NCI-H510A (cell line): Measurements from ENCODE around the gene SGMS1.

Experiments
- DNase-seq: peaks from one replicate; lab custom pipeline; 2025; lab: John Stamatoyannopoulos, UW

SGMS1 gene

DNA sequence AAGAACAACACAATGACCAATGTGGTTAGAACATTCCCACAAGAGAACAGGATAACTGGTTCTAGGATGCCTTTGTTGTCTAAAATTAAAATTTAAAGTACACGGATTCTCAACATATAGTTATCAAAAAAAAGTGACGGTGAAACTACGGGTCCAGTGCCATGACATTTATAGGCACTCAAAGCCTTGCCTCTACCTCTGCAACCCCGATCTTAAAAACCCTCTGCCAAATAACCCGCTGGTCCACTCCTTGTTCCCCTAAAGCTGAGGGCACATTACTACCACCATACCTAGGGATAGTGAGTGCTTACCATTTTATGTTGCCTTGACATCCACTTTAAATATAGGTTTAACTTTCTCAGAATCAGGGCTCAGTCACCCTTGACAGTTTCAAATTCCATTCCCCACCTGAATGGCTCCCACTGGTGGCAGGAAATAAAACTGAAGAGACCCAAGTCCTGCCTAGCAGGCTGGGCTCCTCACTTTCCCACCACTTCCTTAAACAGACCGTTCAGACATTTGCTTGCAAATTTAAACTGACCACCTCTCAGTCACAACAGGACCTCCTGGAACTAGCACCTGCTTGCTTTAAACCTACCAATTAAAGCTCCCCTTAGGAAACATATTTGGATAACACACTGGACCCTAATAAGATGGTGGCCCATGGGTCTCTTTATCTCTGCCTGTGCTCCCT is 202.6 kb downstream of the SGMS1 start:
- no peak for DNase-seq

DNA sequence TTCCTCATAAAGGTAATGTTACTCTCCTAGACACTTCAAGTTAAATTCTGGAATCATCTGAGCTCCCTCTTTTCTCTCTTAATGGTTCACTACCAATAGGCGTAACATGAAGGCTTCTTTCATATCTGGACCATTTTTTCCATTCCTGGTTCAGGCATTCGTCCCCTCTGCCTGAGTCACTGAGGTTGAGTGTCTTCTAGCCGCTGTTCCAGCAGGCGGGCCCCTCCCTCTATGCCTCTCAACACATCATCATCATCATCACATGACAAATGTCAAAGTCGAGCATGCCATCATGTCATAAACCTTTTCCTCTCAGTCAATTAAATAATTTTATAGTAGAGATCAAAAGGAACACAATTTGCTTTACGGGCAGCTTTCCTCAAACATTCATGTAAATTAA is 203.6 kb downstream of the SGMS1 start:
- no peak for DNase-seq

DNA sequence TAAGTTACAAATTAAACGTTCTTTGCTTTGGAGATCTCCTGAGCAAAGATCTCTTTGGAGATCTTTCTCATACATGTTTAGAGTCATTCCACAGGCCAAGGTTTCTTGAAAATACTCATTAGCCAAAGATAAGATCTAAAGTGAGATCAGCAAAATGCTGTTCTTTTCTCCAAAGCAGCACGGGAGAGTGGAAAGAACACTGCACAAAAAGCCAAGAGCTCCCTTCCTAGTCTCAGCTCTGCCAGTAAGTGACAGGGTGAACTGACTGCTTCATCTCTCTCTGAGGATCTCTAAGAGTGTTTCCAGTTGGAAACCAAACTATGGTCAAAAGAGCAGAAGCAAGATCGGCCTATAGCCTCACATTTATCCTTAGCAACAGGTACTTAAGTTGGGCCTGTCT is 204.0 kb downstream of the SGMS1 start:
- no peak for DNase-seq

DNA sequence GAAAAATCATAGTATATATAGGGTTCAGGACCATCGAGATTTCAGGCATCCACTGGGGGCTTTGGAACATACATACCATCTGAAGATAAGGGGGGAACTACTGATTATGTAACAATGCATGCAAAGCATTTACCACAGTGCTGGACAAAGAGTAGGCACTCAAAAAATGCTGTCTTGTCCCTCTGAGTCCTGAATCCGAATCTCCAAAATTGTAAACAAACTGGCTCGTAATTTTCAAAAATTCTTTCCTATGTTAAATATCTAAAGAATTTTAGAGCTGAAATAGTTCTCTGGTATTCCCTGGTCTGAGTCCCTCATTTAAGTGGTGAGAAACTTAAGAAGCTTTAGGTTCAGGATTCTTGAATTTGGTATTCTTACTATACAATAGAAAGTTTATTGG is 204.7 kb downstream of the SGMS1 start:
- no peak for DNase-seq

DNA sequence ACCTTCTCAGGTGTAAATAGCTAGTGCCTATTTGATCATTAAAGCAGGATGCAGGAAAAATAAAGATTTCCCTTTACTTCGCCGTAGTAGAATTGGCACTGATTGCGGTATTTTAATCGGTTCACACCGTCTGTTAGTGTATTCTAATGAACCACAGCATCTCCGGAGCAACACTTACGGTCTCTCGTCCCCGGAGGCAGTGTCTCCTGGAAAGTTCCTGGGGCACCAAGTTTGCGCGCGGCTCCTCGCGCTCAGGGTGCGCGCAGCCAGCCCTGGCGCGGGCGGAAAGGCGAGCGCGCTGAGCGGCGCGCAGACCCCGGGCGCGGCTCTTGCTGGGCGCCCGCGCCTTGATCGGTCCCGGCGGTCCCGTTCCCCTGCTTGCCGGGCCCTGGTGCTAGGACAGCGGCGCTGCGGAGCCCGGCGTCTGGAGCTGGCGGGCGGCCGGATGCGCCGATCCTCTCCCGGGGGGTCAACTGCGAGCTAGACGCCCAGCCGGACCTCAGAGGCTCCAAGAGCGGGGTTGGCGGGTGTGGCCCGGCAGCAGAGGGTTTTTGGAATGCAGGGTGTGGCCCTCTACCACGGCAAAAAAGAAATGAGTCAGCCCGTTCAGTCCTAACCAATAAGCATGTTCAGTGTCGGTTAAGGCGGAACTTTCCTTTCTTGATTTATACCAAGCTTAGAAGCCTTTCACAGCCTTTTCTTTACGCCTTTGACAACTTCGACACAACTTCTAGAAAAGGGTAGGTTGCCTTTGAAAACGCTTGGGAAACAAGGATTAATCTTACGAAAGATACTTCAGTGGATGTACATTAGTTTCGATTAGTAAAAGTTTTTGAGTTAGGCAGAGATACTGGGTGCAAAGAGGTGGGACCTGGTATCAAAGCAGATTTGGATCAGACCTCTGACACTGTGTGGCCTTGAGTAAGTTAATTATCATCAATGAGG is 205.6 kb downstream of the SGMS1 start:
- no peak for DNase-seq

DNA sequence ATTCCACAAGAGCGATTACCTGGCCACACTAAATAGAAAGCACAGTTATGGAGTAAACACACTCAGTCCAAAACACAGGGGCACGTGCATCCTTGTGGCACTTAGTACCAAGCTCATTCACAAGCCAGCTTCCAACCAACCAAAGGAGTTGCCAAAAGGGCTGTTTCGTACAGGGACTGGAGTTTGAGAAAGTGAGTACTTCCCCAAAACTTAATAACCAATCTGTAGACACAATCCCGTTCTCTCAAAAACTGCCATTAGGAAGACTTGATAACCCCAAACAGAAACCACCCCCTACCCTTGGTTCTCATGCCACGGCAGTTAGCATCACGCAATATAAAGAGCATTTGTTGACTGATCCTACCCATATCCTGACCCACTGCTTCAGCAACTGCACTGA is 206.3 kb downstream of the SGMS1 start:
- DNase-seq, result no peak

DNA sequence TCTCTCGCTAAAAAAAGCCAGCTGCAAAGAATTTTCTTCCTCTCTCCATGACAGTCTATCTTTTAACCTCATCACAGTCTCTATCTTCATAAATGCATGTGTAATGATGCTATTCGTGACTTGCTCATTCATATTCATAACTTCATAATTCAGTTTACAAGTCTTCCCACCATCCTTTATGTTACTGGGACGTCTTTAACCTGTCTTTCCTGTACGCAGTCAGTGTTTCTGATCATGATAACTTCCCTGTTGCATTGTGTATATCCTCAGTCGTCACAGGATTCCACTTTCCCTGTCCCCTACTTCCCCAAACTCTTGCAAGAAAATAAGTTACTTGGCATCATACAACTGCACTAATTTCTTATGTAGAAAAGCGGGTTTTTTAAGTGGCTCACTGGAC is 206.9 kb downstream of the SGMS1 start:
- DNase-seq, result no peak

DNA sequence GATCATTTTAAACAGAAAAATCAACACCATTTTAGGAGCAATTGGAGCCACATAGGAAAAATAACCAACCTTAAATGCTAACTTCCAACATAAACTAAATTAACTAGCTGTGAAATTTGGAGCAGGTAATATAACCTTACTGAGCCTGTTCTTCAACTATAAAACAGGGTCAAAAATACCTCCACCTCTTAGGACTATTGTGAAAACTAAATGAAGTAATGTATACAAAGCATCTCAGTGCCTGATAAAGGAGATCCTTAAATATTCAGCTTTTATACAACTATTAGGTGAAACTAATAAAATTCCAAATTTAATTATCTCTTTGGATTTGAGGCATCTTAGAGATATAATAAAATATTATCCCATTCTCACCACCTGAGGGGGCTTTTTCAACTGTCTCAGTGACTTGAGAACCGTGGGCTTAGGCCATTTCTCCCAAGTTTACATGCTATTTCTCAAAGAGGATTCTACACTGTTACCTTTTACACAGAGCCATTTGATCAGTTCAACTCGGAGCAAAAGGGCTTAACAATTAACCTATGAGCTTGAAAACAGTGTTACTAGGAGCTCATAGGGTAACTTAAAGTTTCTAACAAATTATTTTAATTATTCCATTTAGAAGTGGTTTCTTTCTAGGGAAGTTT is 207.5 kb downstream of the SGMS1 start:
- DNase-seq, result no peak

DNA sequence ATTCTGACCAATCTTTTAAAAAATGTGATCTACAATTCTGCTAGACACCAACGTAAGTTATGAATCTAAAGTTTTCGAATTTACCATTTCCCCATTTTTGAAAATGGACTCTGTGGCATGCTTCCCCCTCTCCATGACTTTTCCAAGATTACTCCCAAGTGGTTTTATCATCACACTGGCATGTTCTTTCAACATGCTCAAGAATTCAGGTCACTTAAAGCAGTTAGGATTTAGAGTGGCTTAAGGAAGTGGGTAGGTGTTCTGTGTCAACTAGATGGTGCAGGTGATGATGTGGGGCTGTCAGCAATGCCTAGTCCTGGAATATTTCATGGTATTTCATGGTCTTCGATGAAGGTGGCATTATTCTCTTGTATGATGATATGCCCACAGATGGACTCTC is 208.5 kb downstream of the SGMS1 start:
- no peak for DNase-seq

DNA sequence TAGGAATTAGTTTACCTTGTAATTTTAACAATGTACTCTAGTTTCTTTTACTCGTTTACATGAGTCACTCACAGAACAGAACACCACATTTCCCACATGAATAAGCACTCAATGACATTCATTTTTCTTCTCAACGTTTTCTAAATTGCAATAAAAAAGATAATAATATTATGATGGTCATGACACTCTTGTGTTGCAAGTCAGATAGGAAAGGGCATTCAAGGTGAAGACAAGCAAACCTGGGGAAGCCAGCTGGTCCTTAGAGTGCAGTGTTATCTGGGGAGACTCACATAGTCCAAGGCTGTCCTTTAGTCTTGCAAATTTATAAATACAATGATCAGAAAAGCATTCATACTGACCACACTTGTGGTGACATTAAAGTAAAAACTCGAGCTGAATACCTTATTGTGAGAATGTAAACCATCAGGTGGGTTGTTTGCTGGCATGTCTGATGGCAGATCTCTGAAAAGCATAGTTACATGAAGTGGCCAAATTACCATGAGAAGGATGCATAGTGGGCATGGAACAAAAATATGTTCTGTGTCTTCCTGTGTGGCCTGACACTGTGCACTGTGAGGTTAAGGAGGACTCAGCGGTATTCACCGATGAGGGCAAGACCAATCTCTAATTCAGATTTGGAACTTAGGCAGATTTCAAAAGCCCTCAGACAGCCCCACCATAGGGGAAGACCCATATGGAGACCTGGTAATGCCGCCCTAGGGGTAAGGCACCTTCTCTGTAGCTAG is 213.5 kb downstream of the SGMS1 start:
- DNase-seq, result no peak

DNA sequence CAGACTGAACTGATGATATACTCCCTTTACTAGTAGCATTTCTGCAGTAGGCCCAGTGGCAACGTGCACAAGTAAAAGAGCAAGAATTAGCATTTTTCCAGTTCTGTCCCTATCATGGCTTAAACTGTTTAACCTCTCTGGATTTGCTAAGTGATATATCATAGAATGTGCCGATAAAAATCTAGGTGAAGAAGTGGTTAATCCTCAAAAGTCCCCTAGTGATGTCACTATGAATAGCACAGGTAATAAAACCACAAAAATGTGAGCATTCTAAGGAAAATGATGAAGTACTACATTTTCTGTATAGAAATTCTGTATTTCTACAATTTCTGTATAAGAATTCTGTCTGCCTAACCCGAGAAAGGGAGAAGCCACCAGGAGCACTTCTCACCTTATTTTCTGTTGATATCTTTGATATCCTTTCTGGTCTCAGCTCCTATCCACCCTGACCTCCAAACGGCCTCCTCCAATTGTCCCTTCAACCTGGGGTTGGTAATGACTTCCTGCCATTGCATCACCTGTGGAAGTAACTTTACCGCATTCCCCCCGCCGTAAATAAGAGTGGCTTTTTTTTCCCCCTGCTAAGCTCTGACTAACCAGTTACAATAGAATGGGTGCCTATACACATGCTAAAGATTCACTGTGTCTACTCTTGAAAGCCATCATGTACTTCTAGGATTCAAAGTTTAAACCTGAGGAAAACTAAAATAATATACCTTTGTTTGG is 216.5 kb downstream of the SGMS1 start:
- no peak for DNase-seq

DNA sequence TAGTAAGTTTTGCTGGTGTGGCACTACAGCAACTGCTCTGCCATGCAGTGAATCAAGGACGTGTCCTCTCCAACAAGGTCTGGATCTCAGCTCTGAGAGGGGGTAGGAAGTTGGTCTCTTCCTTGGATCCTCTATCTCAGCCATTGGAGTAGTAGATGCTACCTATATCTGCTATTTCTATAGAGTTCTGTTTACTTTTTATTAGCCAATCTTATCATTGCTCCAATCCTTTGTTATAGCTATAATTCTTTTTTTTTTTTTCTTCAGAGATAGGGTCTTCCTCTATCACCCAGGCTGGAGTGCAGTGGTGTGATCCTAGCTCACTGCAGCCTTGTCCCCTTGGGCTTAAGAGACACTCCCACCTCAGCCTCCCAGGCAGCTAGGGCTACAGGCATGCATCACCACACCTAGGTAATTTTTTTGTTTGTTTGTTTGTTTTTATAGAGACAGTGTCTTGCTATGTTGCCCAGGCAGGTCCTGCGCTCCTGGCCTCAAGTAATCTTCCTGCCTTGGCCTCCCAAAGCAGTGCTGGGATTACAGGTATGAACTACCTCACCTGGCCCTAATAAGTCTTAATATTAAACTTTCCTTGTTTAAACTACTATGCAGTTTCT is 217.2 kb downstream of the SGMS1 start:
- DNase-seq, result no peak

DNA sequence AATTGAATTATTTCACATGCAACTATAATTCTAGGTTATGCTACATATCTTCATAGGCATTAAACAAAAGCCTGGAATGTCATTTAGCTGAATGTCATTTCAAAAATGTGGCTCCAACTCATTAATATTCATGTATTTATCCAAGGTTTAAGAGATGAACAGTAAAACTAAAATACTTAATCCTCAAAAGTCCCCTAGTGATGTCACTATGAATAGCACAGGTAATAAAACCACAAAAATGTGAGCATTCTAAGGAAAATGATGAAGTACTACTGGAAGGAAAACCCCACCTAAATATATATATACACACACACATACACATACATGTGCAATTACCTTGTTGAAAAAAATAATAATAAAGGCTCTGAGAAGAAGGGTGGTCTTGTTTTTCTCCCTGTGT is 218.0 kb downstream of the SGMS1 start:
- DNase-seq, result no peak

DNA sequence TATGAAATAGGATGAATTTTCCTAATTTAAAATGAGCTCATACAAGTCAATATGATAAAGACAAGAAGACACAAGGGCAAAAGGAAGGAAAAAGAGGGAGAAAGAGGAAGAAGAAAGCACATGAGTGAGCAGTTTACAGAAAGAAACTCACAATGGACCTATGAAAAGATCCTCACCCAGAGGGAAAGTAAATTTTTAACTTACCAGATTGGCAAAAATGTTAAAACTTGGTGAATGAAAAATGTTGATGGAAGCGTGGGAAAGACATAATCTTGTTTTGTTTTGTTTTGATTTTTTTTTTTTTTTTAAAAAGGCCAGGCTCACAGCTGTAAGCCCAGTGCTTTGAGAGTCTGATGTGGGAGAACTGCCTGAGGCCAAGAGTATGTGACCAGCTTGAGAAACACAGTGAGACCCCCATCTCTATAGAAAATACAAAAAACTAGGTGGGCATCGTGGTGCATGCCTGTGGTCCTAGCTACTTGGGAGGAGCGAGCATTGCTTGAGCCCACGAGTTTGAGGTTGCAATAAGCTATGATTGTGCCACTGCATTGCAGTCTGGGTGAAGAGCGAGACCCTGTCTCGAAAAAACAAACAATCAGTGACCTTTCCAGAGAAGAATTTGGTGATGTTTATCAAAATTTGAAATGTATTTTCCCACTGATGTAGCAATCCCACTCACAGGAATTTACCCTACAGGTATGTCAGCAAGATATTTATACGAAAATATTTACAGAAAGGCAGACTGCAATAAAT is 219.6 kb downstream of the SGMS1 start:
- DNase-seq, result no peak

DNA sequence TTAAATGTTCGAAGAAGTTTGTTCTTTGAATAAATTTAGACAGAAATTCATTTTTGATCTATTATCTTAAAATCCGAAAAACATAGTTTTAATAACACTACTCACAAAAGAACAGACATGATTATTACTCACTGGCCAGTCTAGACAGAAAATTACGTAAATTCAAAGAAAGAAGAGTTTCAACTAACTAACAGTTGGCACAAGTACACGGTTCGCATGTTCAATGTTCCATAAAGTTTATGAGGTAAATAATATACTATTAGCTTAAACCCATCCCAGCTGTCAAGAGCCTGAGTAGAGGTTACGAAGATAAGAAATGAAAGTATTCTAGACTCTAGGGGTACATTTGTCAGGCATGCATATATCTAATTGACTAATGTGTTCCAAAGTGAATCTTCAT is 220.7 kb downstream of the SGMS1 start:
- no peak for DNase-seq

DNA sequence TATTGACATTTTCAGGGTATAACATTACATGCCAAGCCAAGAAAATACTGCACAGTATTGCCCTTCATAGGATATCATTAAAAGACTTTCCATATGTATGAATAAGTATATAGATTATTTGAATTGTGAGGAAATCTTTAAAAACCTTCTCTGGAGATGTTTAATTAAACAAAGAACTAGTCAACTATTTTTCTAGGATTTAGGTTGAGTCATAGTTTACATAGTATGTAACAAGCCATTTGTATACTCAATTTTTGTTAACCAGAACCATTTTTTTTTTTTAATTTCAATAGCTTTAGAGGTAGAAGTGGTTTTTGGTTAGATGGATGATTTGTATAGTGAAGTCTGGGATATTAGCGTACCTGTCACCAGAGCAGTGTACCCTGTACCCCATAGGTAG is 221.3 kb downstream of the SGMS1 start:
- DNase-seq, result no peak

DNA sequence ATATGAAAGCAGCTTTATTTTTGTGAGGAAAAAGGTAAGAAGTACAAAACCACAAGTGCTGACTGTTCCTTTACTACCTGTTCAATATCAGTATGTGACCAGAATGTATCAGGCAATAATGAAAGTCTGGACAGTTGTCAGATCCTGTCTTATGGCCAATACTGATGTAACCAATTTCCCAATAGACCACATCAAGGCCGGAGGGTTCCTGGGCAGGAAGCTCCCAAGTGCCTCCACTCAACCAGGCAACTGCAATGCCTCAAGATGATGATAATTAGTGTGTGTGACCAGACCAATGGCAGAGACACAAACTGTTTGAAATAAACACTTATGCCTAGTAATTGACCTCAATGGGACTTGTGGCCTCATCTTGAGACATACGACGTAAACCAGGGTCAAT is 223.1 kb downstream of the SGMS1 start:
- DNase-seq, result no peak

DNA sequence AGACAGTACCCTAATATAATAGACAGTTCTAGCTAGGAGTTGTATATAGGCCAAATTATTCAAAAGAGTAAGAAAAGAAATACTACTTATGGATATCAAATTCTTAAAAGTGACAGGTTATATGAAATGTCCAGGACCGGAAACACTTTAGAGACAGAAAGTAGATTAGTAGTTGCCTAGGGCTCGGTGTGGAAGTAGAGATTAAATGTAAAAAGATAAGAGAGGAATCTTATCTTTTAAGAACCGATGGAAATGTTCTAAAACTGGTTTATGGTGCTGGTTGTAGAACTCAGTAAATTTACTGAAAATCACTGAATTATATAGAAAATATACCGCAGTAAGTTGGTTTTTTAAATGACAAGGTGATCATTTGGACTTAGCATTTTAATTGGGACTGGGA is 224.9 kb downstream of the SGMS1 start:
- no peak for DNase-seq

DNA sequence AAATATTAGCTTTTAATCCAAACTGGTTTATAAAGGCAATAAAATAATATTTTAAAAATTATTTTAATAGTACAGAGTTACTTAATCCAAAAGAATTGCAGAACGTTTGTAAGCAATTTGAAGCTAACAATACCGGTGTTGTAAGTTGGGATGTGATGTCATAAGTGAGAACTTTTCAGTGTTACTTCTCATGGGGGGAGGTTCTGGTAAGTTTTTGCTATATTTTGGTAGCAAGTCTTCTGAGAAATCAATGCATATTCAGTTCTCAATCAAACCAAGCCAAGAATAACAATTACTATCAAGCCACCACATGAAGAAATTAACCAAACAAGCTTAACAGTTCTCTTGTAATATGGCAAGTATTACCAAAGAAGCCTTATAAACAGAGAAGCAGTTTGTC is 225.4 kb downstream of the SGMS1 start:
- DNase-seq, result no peak
